WERI-Rb-1 (cell line): ENCODE measurements around the gene ENKD1.

ENCODE experiments used
- DNase-seq: peaks from one replicate; pipeline ENCODE4 v3.0.0-alpha.2; 2020
- H3K27ac ChIP-seq: fragments of 250-450 bp; sonication (Bioruptor Pico); 2 replicates; pipeline ENCODE4 v1.5.1; 2020; ENCODE audit warnings: mild to moderate bottlenecking, moderate library complexity
- H3K27me3 ChIP-seq: fragments of 250-450 bp; sonication (Bioruptor Pico); 2 replicates; pipeline ENCODE4 v1.5.1; 2021; ENCODE audit warnings: mild to moderate bottlenecking, low read depth, moderate library complexity; ENCODE audit not compliant: insufficient read depth, severe bottlenecking
- H3K36me3 ChIP-seq: fragments of 250-450 bp; sonication (Bioruptor Pico); 2 replicates; pipeline ENCODE4 v1.5.1; 2020; ENCODE audit warnings: mild to moderate bottlenecking, moderate library complexity
- H3K4me3 ChIP-seq: 2 replicates; pipeline ENCODE4 v1.5.1; 2011; ENCODE audit warnings: low read depth, mild to moderate bottlenecking, control low read depth, low read length
- H3K9me3 ChIP-seq: fragments of 250-450 bp; sonication (Bioruptor Pico); 2 replicates; pipeline ENCODE4 v1.5.1; 2021; ENCODE audit warnings: mild to moderate bottlenecking, moderate library complexity; ENCODE audit not compliant: severe bottlenecking
- CTCF ChIP-seq: IDR thresholded peaks from 2 replicates; pipeline ENCODE4 v1.5.1; 2011; ENCODE audit warnings: low read depth, mild to moderate bottlenecking, control low read depth, inconsistent platforms, low read length

Gene ENKD1

GRCh38 chr16:67628216-67628615 is 38.3 kb downstream of the ENKD1 start:
- H3K4me3 ChIP-seq, result no peak overlapping the region
- TF ChIP-seq CTCF, result no peak
- DNase-seq, result no peak
- H3K27me3 ChIP-seq, result no peaks in the 10 kb centered on the region
- peaks cover 75% of the 10 kb centered on the region for H3K36me3 ChIP-seq
- no peak overlapping the region for H3K27ac ChIP-seq
- H3K9me3 ChIP-seq, result no peaks in the 10 kb centered on the region

- peak; percentile 14 for DNase-seq
- Histone ChIP-seq H3K36me3 (peaks cover 79% of the 10 kb centered on the region), H3K27ac (no peak overlapping the region)
Observed at GRCh38 chr16:67613808-67614207, 52.7 kb downstream of the ENKD1 start.

More at GRCh38 chr16:67613808-67614207, 52.7 kb downstream of the ENKD1 start:
- no peak overlapping the region for H3K4me3 ChIP-seq
- no peaks in the 10 kb centered on the region for H3K9me3 ChIP-seq
- no peaks in the 10 kb centered on the region for H3K27me3 ChIP-seq
- peak; percentile 26; the same call in 1 of the 2 replicates for TF ChIP-seq CTCF
